Measurements from ENCODE around the gene MOXD1. TPM values are rescaled to one million over a fixed set of nuclear protein-coding genes. Genes with fewer than 3 reads are reported as not detected.

The MOXD1 gene
- total RNA-seq, 2 donors from 2014 or later: 0.07 TPM; not detected in 1

GRCh38 chr6:132247381-132248159, 153.7 kb downstream of the MOXD1 start:
- H3K36me3 Mint-ChIP-seq: no peaks in the 10 kb centered on the region
- no peak overlapping the region for H3K27ac Mint-ChIP-seq
- DNase-seq (ENCODE audit: low spot score in 2 of 2) (no peak), ATAC-seq (no peak)
- H3K9me3 Mint-ChIP-seq: no peaks in the 10 kb centered on the region

- Mint-ChIP-seq H3K9me3 (no peaks in the 10 kb centered on the region), H3K27ac (no peak overlapping the region), H3K36me3 (no peaks in the 10 kb centered on the region)
- no peak for ATAC-seq
- DNase-seq (ENCODE audit: low spot score in 2 of 2): no peak
Observed at GRCh38 chr6:132246632-132247270, 154.5 kb downstream of the MOXD1 start.

DNA sequence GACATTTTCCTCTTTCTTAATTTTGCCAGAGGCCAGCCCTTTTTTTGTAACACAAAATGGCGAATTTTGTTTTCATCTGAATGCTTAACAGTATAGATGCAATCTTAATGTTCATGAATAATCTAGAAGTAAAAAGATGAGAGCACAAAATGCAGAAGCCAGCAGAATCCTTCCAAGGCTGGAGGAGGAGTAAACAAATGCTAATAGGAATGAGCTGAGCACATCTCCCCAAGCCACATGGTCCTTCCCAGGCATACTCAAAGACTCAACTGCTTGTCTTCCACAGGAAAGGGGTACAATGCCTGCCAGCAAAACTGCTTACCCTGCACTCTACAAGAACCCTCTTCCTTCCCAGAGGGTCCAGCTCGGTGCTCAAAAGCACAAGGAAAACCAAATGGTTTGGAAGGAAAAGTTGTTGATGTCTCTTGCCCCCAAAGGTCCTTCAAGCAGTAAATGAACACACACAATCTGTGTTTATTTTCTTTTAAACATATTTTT, 155.1 kb downstream of the MOXD1 start:
- no peaks in the 10 kb centered on the region for H3K9me3 Mint-ChIP-seq
- DNase-seq (ENCODE audit: low spot score in 2 of 2) (no peak), ATAC-seq (no peak)
- H3K27ac Mint-ChIP-seq: no peak overlapping the region
- H3K36me3 Mint-ChIP-seq: no peaks in the 10 kb centered on the region

Other genes starting within 250 kb of the MOXD1 start
- gene STX7, start 111.6 kb upstream of the MOXD1 start, total RNA-seq: 10 to 100 TPM; 15.2 to 20.3 TPM
- gene TAAR9, start 136.8 kb upstream of the MOXD1 start, total RNA-seq: not detected
- gene TAAR8, start 151.2 kb upstream of the MOXD1 start, total RNA-seq: not detected
- not detected for gene TAAR6, start 168.8 kb upstream of the MOXD1 start, total RNA-seq
- not detected for gene TAAR5, start 188.3 kb upstream of the MOXD1 start, total RNA-seq
- gene TAAR2, start 222.8 kb upstream of the MOXD1 start, total RNA-seq: not detected

Measured in activated naive CD4-positive, alpha-beta T cell treated with anti-CD3 and anti-CD28 coated beads, Interleukin-2, amount 50 U/mL, for 72 hours (primary cell).